K562 (cell line): ENCODE results near the gene NIM1K. TPM values are rescaled to one million over a fixed set of nuclear protein-coding genes. Genes with fewer than 3 reads are reported as not detected.

Source experiments
- CBX3 ChIP-seq, 2 experiments: IDR thresholded peaks; 1 replicate in 1 of 2; 2 replicates in 1 of 2; pipeline ENCODE4 v1.6.1; 2012; ENCODE audit warnings: inconsistent platforms in 2 of 2, low read length in 2 of 2, borderline replicate concordance in 1 of 2, control low read depth in 1 of 2
- CBX8 ChIP-seq: fragments of 200-600 bp; sonication (generic); IDR thresholded peaks from 2 replicates; pipeline ENCODE4 v1.6.1; 2012; ENCODE audit warnings: borderline replicate concordance, mixed run types, low read depth, mild to moderate bottlenecking, moderate library complexity, mixed read lengths, low read length, control low read depth, inconsistent platforms; ENCODE audit not compliant: poor library complexity, severe bottlenecking; ENCODE audit errors: extremely low read depth
- CUX1 ChIP-seq: fragments of 200-800 bp; sonication (Bioruptor generic); IDR thresholded peaks from 2 replicates; pipeline ENCODE4 v1.6.1; 2016; ENCODE audit warnings: missing genetic modification characterization, missing compliant biosample characterization
- LARP7 ChIP-seq: fragments of 450-650 bp; IDR thresholded peaks from 2 replicates; pipeline ENCODE4 v1.6.1; 2016
- MLLT1 ChIP-seq, 2 experiments: fragments of 450-650 bp; IDR thresholded peaks; 2 replicates each; pipeline ENCODE4 v1.6.1; 2016
- MLX ChIP-seq, 2 experiments: fragments of 450-650 bp in 1 of 2; sonication (generic) in 1 of 2; formaldehyde crosslinking; conservative IDR thresholded peaks; 2 replicates each; pipeline versions ENCODE4 v1.4.0 to v1.8.1; 2020 to 2022; ENCODE audit warnings: mild to moderate bottlenecking in 1 of 2, missing genetic modification reagents in 1 of 2
- SNRNP70 ChIP-seq: fragments of 200-400 bp; formaldehyde crosslinking; optimal IDR thresholded peaks from 2 replicates; pipeline ENCODE3; 2017; ENCODE audit warnings: low read depth, low read length
- ZBTB5 ChIP-seq: fragments of 450-650 bp; IDR thresholded peaks from 2 replicates; pipeline ENCODE4 v1.6.1; 2017; ENCODE audit warnings: antibody characterized with exemption
- ZBTB9 ChIP-seq: fragments of 450-650 bp; formaldehyde crosslinking; IDR thresholded peaks from 2 replicates; pipeline ENCODE4 v1.4.0; 2020; ENCODE audit warnings: mild to moderate bottlenecking, moderate library complexity
- ZFP91 ChIP-seq: sonication (generic); formaldehyde crosslinking; IDR thresholded peaks from 2 replicates; pipeline ENCODE4 v1.8.0; 2022; ENCODE audit warnings: mild to moderate bottlenecking, missing genetic modification reagents
- ZNF239 ChIP-seq: fragments of 250-450 bp; sonication (Bioruptor Pico); IDR thresholded peaks from 2 replicates; pipeline ENCODE4 v1.4.0; 2020; ENCODE audit warnings: mild to moderate bottlenecking
- ZNF561 ChIP-seq: fragments of 450-650 bp; formaldehyde crosslinking; conservative IDR thresholded peaks from 2 replicates; pipeline ENCODE4 v1.4.0; 2020; ENCODE audit warnings: mild to moderate bottlenecking, moderate library complexity
- polyA plus RNA-seq, 8 experiments: library from polyadenylated mRNA; depleted of rRNA in 4 of 8; stranded (reverse) in 5 of 8; unstranded in 3 of 8; fragments of >200 nt; fragmentation: Nextera tagmentation in 2 of 8; fragmentation: Illumina TruSeq in 1 of 8; extraction: Ambion mirVana in 2 of 8; extraction: Trizol in 1 of 8; gene quantifications; 2 replicates each; pipeline versions ENCODE4 v1.2.1 to v1.2.3, GENCODE V29; 2011 to 2014; ENCODE audit warnings: inconsistent platforms in 1 of 8, missing spikeins in 1 of 8
- total RNA-seq, 7 experiments: library from RNA; depleted of rRNA in 6 of 7; stranded (reverse); fragments of >200 nt in 6 of 7; fragmentation: Illumina TruSeq in 2 of 7; extraction: Trizol in 2 of 7; gene quantifications; 2 replicates each; pipeline versions ENCODE4 v1.2.1 to v1.2.3, GENCODE V29; 2011 to 2021; ENCODE audit warnings: low replicate concordance in 1 of 7

NIM1K gene
- total and polyA plus RNA-seq, 9 of the 15 experiments (the other 6 are each of a cell fraction or from before 2014, with no cell fraction given) = 0.03 to 0.34 (median 0.08) TPM; not detected in 3

- TF ChIP-seq CUX1 = no peak
- TF ChIP-seq ZBTB5 = no peak
- TF ChIP-seq ZFP91 (CRISPR knock-in tag) = no peak
- TF ChIP-seq CBX3 (IDR thresholded peaks at IDR 0.05; ENCODE audit: borderline replicate concordance in 1 of 2, low read length in 2 of 2) = no peak
- TF ChIP-seq ZBTB9 (CRISPR knock-in tag) = no peak
- no peak for TF ChIP-seq CBX8
- TF ChIP-seq SNRNP70 = no peak
- TF ChIP-seq MLLT1 (IDR thresholded peaks at IDR 0.05) = no peak
- TF ChIP-seq MLX (CRISPR knock-in tag; conservative IDR thresholded peaks at IDR 0.05) = no peak
- no peak for TF ChIP-seq ZNF239 (CRISPR knock-in tag)
- TF ChIP-seq ZNF561 (CRISPR knock-in tag) = no peak
- TF ChIP-seq LARP7 = no peak
These were observed at the start of gene NIM1K (continued) for GRCh38 chr5:43191740-43192557.
